Measurements from ENCODE around the gene ARHGAP44. TPM values are rescaled to one million over a fixed set of nuclear protein-coding genes. Genes with fewer than 3 reads are reported as not detected.

The ARHGAP44 gene
- total and polyA plus RNA-seq, 2 donors (not counting 3 experiments of a cell fraction or from before 2014, with no cell fraction given): 0.11 to 0.42 TPM

- H3K9me3 ChIP-seq (replicated peaks; ENCODE audit: control insufficient read depth, insufficient read depth, low read length): no peaks in the 10 kb centered on the region
- no TSS peak for BruUV-seq (replicated peaks)
- no peaks in the 10 kb centered on the region for H3K27me3 ChIP-seq (ENCODE audit: control insufficient read depth in 2 of 2, insufficient read depth in 2 of 2, low read length in 2 of 2)
- FAIRE-seq (no peak), DNase-seq (ENCODE audit: low read depth, low spot score) (no peak)
- CTCF ChIA-PET: no interaction called here
- dilution Hi-C loops (cut with MboI; ENCODE audit: extremely low pct_ligation_motif_present, low sequenced_read_pairs): no loop called here
- H3K9ac ChIP-seq (replicated peaks; ENCODE audit: extremely low read depth, insufficient read depth, low read length): no peak overlapping the region
- no peak overlapping the region for H3K4me2 ChIP-seq (ENCODE audit: insufficient read depth, low read length)
- no peak for TF ChIP-seq MYC (IDR thresholded peaks at IDR 0.05; ENCODE audit: low read depth, low read length)
- no peak for TF ChIP-seq POLR2A (IDR thresholded peaks at IDR 0.05; ENCODE audit: low read depth, low read length)
- TF ChIP-seq MAX (IDR thresholded peaks at IDR 0.05; ENCODE audit: insufficient read depth, insufficient read length): no peak
- no peak for TF ChIP-seq GATA2 (IDR thresholded peaks at IDR 0.05; ENCODE audit: insufficient read depth, insufficient read length, low read depth, low read length)
- no peak for TF ChIP-seq CTCF (IDR thresholded peaks at IDR 0.05; ENCODE audit: extremely low read depth in 1 of 2, insufficient read depth in 1 of 2, low read depth in 1 of 2, low read length in 2 of 2)
- TF ChIP-seq POLR2AphosphoS5 (IDR thresholded peaks at IDR 0.05; ENCODE audit: insufficient read depth, low read depth, low read length): no peak
- TF ChIP-seq JUN (IDR thresholded peaks at IDR 0.05; ENCODE audit: borderline replicate concordance, insufficient read depth, insufficient read length, low read depth): no peak
- no peaks in the 10 kb centered on the region for H3K9me1 ChIP-seq (replicated peaks; ENCODE audit: control insufficient read depth, extremely low read depth, insufficient read depth, low read length)
- no peak overlapping the region for H2AFZ ChIP-seq (ENCODE audit: low read depth, low read length)
- H4K20me1 ChIP-seq (replicated peaks; ENCODE audit: control insufficient read depth, extremely low read depth, insufficient read depth, low read length): no peaks in the 10 kb centered on the region
- intact Hi-C loops (cut with micrococcal nuclease): no loop called here
- POLR2A ChIA-PET: no interaction called here
- no peak overlapping the region for H3K4me3 ChIP-seq (replicated peaks in 1 of 3; ENCODE audit: insufficient read depth in 1 of 3, low read depth in 1 of 3, low read length in 3 of 3)
- no peak overlapping the region for H3K27ac ChIP-seq (ENCODE audit: insufficient read depth, low read depth, low read length)
- no peaks in the 10 kb centered on the region for H3K4me1 ChIP-seq (ENCODE audit: control insufficient read depth, extremely low read depth, insufficient read depth, low read length)
- H3K36me3 ChIP-seq (ENCODE audit: control insufficient read depth in 2 of 2, extremely low read depth in 1 of 2, insufficient read depth in 2 of 2, low read length in 2 of 2): no peaks in the 10 kb centered on the region
- no peaks in the 10 kb centered on the region for H3K79me2 ChIP-seq (ENCODE audit: control insufficient read depth, insufficient read depth, low read length)
These were observed 42.5 kb downstream of the ARHGAP44 start for GRCh38 chr17:12831839-12832238.

Data from endothelial cell of umbilical vein (primary cell).